Left lung (tissue), 10 donors: ENCODE measurements around the gene PCF11. TPM values are rescaled to one million over a fixed set of nuclear protein-coding genes. Genes with fewer than 3 reads are reported as not detected.

ENCODE experiments used
- ATAC-seq: fragments of 200-7000 bp; cut with Tn5 transposase; one replicate; pipeline ENCODE4 v1.9.1; 2020; ENCODE audit warnings: moderate library complexity
- DNase-seq, 4 donors: peaks; one replicate each; pipeline ENCODE4 v3.0.0-alpha.2; 2013 to 2020
- H3K27ac ChIP-seq, 2 donors: fragments of 200-600 bp; sonication (generic) in 1 of 2; one replicate each; pipeline versions ENCODE4 v1.5.0 to v1.8.0; 2020 to 2021
- H3K27me3 ChIP-seq, 2 donors: fragments of 200-600 bp; sonication (generic) in 1 of 2; one replicate each; pipeline versions ENCODE4 v1.5.0 to v1.8.0; 2020 to 2021
- H3K36me3 ChIP-seq, 2 donors: fragments of 200-600 bp; sonication (generic) in 1 of 2; one replicate each; pipeline versions ENCODE4 v1.5.0 to v1.8.0; 2020 to 2021
- H3K4me1 ChIP-seq, 2 donors: fragments of 200-600 bp; one replicate each; pipeline ENCODE4 v1.8.0; 2021
- H3K4me3 ChIP-seq, 2 donors: fragments of 200-600 bp; sonication (generic) in 1 of 2; one replicate each; pipeline versions ENCODE4 v1.5.0 to v1.8.0; 2020 to 2021; ENCODE audit warnings: mild to moderate bottlenecking in 1 of 2
- H3K9me3 ChIP-seq, 2 donors: fragments of 200-600 bp; sonication (generic) in 1 of 2; one replicate each; pipeline versions ENCODE4 v1.5.0 to v1.8.0; 2020 to 2021
- CTCF ChIP-seq, 2 donors: fragments of 200-600 bp; sonication (generic) in 1 of 2; IDR thresholded peaks; one replicate each; pipeline versions ENCODE4 v1.5.0 to v1.8.0; 2021; ENCODE audit warnings: antibody characterized with exemption in 2 of 2
- intact Hi-C, 2 donors: fragments of 100-400 bp; cut with DNase I; formaldehyde crosslinking; loops; one replicate each; pipeline versions ENCODE4 v1.11.2 to v1.14.2; 2022
- polyA plus RNA-seq, 6 donors: library from polyadenylated mRNA; unstranded; fragments of 120-200 nt; gene quantifications; one replicate each; pipeline ENCODE4 v1.2.1, GENCODE V29; 2013; ENCODE audit not compliant: insufficient read length in 6 of 6
- total RNA-seq, 2 donors: library from RNA; stranded (reverse); fragmentation: NEBNext Ultra II Directional; extraction: Animal tissue kit (Norgen Biotek cat#: 25700); gene quantifications; one replicate each; pipeline ENCODE4 v1.2.1, GENCODE V29; 2021
- donor health status: DM: no; HTN: yes; CAD: no.
- donor health status: DM: no; HTN: no; CAD: no.

PCF11 gene
- total and polyA plus RNA-seq, 8 donors: 35.8 to 91.1 (median 80.5) TPM

GRCh38 chr11:83235825-83236224, 78.9 kb downstream of the PCF11 start:
- H3K27ac ChIP-seq: no peak overlapping the region

More at GRCh38 chr11:83235825-83236224, 78.9 kb downstream of the PCF11 start:
- intact Hi-C loops: no loop called here
- Histone ChIP-seq H3K36me3 (no peaks in the 10 kb centered on the region), H3K4me3 (no peak overlapping the region), H3K4me1 (no peaks in the 10 kb centered on the region), H3K9me3 (no peaks in the 10 kb centered on the region), H3K27me3 (no peaks in the 10 kb centered on the region)
- no peak for TF ChIP-seq CTCF (IDR thresholded peaks at IDR 0.05)
- peak; percentile 65 for ATAC-seq
- no peak for DNase-seq

Other genes with a start within 250 kb of the PCF11 start
- gene RAB30, start 85.2 kb upstream of the PCF11 start, total RNA-seq: 10 to 100 TPM; 14.2 to 15.3 TPM
- gene RAB30, start 85.2 kb upstream of the PCF11 start, polyA plus RNA-seq: 10 to 100 TPM; 11.3 to 15.9 (median 14.2) TPM
- 10 to 100 TPM; 11.5 to 14.1 TPM for gene ANKRD42, start 36.6 kb downstream of the PCF11 start, total RNA-seq
- gene ANKRD42, start 36.6 kb downstream of the PCF11 start, polyA plus RNA-seq: 10 to 100 TPM; 10.2 to 17.2 (median 13.4) TPM
- gene CCDC90B, start 129.2 kb downstream of the PCF11 start, total RNA-seq: 10 to 100 TPM; 22.5 to 30.1 TPM
- gene CCDC90B, start 129.2 kb downstream of the PCF11 start, polyA plus RNA-seq: 10 to 100 TPM; 72.3 to 95.5 (median 76.2) TPM